Stimulated activated CD4-positive, alpha-beta T cell treated with anti-CD3 and anti-CD28 coated beads, Interleukin-1b, Interleukin-23, amount 100 ng/mL, for 24 hours (primary cell): ENCODE data around the gene ARHGAP12.

Source experiments
- DNase-seq, 4 experiments: peaks; one replicate each; pipeline ENCODE4 v3.0.0-alpha.2; 2020; ENCODE audit warnings: low read depth in 4 of 4, low spot score in 1 of 4

The ARHGAP12 gene

DNA sequence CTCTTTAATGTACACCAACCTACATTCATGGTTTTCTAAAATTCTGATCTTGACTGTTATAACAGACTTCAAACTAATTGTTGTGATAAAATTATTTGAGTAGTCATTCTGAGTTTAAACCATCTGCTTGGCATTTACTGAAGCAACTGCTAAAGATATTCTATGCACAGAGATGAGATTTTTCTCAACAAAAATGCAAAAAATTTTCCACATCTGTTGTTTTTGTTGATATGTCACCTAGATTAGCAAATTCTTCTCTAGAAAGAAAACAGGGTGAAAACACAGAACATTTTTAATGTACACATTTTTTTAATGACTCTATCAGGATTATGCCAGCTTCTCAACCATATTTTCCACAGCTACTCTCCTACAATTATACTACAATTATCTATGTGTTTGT is 42.7 kb downstream of the ARHGAP12 start:
- no peak for DNase-seq

DNA sequence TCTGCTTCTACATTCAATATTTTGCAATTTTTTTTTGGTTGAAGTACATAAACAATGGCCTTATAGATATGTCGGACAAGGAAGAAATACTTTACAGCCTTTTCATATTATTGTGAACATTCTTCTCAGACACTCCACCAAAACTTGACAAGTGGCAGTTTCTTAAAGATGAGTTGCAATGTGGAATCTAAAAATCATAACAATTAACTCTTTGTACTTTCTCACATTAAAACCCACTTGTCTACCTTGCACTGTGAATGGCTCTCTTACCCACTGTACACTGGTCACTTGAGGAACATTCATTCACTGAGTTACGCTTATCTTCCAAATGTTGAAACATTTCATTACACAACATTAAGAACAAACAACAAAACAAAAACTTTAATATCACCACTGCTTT is 44.2 kb downstream of the ARHGAP12 start:
- no peak for DNase-seq

DNA sequence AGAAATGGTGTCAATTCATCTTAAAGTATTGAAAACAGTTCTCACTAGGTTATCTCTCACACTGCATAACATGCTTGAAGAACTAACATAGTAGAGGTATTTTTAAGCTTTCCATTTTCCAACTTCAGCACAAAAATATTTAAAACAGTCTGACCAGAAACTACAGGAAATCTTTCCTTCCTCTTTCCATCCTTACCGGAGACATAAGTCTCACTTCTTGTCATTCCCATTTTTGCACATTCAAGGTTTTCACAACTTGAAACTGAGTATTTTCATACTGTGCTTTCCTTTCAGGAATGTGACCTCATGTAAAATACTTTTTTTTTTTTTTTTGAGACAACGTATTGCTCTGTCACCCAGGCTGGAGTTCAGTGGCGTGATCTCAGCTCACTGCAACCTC is 45.2 kb downstream of the ARHGAP12 start:
- no peak for DNase-seq

DNA sequence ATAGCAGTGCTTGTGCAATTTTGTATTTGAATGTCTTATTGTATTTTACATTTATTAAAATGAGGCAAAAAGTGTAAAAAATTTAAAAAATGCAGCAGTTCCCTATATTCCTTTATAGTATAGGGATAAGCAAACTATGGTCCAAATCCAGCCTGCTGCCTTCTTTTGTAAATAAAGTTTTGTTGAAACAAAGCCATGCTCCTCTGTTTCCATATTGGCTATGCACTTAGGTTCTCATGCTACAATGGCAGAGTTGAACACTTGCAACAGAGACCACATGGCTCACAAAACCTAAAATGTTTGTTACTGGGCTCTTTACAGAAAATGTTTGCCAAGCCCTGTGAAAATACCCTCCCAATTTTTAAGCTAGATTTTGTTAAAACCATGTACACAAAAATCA is 50.1 kb downstream of the ARHGAP12 start:
- no peak for DNase-seq

DNA sequence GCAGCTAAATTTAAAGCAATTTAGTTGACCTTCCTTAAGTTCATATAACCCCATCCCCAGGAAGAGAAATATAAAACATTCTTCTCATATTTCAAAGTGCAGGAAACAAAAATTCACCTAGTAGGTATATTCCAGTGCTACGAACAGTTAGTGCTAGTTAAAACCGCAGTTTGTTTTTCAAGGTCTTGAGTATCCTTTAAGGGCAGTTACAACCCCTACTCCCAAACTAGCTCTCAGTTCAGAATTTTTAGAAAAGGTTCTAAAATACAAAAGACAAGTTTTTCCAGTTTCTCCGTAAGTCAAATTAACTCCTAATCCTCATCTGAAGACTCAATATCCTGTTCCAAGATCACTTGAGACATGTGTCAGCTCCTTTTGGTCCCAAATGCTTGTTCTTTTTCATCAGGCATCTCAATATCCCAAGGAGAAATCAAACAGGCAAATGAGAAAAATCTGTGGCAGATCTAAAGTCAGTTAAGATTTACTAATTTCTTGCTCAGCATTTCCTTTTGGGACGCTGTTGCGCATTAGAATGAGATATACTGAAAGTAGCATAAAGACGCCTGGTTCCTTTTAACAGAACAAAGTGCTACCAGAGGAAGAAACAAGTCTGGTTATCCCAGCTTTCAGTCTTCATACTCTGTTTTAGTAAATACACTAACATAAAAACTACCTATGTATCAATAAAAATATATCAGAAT is 51.8 kb downstream of the ARHGAP12 start:
- no peak for DNase-seq

DNA sequence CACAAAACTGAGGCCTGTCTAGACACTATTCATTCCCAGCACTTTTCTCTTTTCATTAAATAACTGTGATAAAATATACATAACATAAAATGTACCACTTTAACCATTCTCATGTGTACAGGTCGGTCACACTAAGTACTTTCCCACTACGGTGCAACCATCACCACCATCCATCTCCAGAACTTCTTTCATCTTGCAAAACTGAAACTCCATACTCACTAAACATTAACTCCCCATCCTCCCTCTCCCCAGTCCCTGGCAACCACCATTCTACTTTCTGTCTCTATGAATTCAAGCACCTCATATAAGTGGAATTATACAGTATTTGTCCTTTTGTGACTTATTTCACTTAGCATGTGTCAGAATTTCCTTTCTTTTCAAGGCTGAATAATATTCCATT is 53.0 kb downstream of the ARHGAP12 start:
- DNase-seq = no peak

DNA sequence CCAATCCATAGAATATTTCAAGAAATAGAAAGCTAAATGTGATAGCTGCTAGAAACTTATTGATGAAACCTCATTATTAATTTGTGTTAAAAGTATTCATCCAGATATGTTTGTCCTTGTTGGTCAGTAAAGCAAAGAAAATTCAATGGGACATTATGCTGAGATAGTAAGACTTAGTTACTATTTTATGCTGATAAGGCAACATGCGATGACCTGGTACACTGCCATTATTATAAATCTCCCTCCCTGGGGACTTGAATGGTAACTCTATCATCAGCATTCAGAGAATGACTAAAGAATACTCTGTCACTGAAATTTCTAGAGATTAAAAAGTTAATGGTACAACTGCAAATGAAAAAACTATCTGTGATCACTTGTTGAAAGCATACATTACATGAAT is 54.9 kb downstream of the ARHGAP12 start:
- no peak for DNase-seq

DNA sequence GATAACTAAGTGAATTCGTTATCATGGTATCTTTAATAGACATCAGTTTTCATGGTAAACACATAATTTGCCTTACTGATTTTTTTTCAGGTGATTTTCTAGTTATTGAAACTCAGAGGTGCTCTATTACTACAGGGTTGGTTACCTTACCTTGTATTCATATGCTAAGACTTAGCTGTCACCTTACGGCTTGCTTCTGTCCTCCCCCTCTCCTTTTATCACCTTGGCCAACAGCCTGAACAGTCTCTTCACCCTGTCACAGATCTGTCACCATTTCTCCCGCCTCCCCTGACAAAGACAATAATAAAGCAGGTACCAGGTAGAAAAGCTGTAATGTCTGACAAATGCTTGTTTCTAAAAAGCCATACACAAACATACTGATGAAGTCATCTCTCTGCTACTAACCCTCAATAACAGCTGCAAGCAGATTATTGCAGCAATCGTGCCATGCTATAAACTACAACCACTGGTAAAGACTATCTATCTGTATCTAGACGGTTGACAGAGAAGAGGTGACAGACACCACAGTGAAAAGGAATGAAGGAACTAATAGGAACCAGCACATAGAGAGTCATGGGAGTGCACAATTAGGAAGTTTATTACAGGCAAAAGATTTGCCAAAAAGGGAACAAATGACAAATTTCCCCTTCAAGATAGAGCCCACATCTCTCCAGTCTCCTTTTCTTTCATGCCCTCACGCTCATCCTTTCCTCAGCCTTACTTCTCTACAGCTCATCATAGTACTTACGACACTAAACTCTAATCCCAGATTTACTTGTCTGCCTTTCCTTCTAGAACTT is 57.2 kb downstream of the ARHGAP12 start:
- DNase-seq = no peak

DNA sequence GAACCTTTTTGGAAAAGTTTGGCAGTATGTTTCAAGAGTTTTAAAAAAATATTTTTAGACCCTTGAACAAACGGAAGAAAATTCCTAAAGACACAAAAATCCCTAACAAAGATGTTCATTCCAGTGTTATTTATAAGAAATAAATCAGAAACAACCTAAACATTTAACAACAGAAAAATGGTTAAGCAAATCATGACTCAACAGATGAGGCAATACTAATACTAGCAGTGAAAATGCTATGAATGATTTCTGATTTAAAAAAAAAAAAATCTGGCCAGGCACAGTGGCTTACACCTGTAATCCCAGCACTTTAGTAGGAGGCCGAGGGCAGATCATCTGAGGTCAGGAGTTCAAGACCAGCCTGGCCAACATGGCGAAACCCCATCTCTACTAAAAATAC is 61.0 kb downstream of the ARHGAP12 start:
- no peak for DNase-seq

DNA sequence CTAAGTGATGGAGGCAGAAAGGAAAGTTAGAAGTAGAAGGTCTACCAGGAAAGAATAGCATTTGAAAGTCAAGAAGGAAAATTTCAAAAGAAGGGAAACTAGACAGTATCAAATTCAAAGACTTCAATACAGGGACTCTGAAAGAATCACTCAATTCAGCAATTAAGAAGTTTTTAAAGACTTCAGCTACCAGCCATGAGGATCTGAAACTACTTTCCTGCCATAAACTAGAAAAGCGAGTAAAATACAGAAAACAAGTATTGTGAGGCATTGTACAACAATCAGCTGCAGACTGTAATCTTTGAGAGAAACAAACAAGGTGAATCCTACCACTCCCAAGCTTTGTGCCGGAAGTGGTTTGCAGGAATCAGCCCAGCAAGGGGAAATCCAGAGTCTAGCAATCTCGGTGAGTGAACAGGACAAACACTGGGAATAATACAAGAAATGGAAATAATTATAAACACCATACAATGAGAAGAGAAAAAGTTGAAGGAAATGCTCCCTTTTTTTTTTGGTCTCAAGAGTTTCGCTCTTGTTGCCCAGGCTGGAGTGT is 62.4 kb downstream of the ARHGAP12 start:
- DNase-seq = no peak

DNA sequence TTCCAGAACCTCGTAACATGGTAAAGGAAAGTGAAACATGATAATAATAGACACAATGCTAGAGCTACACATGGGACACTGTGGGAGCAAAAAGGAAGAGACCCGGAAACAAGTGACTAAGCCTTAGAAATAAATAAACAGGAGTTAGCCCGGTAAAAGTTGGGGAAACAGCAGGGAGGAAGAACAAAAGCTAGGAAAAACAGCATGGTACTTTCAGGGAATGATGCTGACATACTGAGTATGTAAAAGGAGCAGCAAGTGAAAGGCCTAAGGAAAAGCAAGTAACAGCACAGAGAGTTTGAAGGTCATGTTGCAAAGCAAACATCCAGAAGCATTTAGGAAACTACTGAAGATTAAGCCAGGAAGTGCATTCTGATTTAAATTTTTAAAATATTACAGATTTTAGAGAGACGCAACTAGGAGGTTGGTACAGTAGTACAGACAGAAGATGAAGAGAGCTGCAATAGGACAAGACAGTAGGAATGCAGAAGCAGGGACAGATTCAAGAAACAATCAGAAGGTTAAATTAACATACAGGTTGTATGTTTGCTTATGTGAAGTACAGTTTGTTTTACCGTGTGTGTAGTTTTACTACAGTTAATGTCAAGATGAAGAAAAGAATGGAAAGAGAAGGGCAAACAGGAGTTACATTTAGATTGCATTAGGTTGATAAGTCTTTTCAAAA is 63.7 kb downstream of the ARHGAP12 start:
- DNase-seq = no peak

DNA sequence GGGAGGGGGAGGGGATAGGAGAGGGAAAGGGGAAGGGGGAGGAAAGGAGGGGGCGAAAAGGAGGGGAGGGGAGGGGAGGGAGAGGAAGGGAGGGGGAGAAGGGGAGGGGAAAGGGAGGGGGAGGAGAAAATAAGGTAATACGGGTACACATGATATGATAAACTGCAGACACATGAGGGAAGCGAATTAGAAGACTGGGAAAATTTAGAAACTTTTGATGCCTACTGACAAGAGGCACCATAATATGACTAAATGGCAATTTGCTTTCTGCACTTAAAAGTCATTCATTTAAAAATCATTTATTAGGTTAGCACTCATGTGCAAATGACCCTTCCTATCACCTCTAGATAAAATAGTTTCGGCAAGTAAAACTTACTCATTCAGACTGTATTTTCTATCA is 73.6 kb downstream of the ARHGAP12 start:
- DNase-seq = no peak

DNA sequence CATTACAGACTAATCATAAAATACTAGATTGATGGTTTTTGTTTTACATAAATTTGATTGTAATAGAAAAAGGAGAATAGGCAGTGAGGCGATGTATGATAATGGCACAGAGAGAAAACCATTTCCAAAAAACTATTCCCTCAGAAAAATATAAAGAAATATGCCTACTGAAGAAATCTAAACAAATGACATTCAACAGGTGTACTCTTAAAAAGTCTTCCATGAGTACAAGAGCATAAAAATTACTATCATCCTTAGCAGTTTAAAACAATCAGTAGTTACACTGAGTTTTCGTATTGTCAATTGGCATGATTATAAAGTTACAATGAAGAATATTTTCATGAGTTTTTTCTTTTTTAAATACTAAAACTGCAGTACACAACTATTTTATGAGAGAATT is 75.0 kb downstream of the ARHGAP12 start:
- no peak for DNase-seq

DNA sequence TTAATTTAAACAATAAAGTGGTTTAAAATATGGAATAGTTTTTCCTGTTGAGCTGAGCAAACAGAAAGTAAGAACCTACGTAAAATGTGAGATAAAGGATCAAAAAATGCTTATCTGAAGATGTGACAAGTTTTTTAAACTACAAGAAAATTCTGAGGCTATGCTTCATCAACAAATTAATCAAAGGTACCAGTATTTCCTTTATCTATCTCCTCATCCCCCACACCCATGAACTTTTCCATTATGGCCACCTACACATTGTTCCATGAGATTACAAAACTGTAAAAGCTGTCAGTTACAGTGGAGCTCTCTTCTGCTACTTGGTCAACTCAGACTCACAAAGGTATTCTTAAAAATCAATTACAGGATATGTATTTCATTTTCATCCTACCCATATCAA is 77.4 kb downstream of the ARHGAP12 start:
- no peak for DNase-seq

DNA sequence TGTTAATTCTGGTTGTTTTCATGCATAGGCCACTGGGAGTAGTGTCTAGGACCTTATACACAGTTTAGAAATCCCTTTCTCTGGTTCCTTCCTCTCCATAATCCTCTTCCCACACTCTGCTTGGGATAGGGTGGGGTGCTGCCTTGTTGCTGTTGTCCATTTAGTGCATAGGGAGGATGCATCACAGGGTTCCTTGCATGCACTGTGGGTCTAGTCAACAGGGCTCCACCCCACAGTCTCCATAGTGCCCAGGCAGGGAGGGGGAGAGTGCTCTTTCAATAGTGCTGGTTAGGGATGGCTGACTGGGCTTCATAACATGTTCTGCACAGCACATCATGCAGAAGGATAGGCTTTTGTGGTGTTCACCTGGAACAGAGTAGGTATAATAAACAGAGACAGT is 81.1 kb downstream of the ARHGAP12 start:
- DNase-seq = no peak

DNA sequence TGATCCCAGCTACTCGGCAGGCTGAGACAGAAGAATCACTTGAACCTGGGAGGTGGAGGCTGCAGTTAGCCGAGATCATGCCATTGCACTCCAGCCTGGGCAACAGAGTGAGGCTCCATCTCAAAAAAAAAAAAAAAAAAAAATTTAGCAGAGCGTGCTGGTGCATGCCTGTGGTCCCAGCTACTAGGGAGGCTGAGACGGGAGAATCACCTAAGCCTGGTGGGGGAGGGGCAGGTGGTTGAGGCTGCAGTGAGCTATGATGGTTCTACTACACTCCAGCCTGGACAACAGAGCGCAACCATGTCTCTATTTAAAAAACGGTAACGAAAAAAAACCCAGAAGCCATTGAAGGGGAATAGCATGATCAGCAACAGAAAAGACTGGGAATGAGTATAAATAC is 89.9 kb downstream of the ARHGAP12 start:
- no peak for DNase-seq

DNA sequence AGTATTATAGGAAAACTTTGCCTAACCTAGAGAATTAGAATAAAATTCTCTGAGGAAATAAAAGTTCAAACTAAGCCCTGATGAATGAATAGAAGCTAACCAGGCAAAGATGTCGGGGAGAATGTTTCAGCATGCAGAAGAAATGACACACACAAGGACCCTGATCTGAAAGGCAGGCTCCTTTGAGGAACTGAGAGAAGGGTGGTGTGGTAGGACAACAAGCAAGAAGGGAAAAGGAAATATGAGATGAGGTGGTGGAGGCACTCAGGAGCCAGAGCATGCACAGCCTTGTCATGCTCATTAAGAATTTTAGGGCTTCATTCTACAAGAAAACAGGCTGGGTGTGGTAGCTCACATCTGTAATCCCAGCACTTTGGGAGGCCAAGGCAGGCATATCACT is 90.6 kb downstream of the ARHGAP12 start:
- DNase-seq = no peak

DNA sequence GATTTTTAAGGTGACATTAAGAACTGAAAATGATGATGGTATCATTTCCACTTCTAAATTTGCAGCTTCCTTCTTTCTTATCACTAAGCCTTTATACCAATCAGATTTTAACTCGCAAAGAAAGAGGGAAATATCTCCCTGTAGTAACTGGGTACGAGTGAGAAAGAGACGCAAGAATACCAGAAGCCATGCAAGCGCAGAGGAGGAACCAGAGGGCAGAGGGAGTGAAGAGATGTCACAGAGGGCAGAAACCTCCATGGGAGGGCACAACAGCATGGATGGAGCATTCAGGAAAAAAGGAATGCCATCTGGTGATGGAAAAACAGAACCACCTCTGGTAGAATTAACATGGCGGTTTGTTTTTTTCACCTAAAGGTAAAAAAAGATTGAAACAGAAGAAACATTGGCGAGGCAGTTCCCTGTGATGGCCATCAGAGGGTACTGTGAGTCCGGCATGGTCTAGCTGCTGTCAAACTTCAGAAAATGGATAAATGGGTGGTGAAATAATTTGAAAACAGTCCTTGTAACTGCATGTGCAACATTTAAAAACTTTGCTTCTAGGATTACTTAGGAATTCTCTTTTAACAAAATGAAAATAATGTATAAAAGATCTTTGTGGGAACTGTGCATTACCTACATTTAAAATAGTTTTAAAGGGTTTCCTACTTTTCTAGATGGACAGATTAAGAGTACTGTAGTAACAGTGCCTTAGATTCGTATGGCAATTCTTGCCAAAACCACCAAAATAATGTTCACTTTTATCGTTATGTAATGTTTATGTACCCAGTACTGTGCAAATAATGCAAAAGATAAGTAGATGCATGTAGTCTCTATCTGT is 91.8 kb downstream of the ARHGAP12 start:
- no peak for DNase-seq

DNA sequence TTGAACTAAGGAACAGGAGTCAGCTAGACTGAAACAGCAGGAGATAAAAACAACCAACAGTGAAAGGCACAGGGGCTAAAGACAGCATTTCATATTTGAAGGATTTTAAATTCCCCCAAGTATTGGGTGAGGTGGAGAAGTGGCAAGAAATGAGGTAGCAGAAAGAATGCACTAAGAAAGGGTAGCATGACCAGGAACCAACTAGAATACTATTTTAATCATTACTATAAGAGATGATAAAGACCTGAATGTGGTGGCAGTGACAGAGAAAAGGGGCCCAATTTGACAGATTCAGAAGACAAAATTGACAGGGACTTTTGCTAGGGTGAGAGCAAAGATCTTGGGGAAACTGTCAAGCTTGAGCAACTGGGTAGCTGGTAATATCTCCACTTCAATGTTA is 94.9 kb downstream of the ARHGAP12 start:
- no peak for DNase-seq

DNA sequence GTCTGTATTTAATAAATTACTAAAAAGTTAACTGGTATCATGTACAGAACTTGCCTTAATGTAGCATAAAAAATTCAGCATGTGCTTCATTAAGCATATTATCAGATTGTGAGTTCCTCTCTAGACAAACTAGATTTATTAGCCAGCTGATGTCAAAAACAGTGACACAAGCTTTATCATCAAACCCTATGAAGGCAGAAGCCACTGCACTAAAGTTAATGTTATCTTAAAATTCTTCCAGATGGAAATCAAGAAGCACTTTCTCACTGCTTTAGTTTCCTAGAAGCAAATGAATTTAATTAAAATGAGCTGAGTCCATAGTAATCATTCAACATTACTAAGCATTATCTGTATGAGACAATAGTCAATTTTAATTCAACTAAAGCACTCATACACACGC is 96.4 kb downstream of the ARHGAP12 start:
- DNase-seq = no peak

DNA sequence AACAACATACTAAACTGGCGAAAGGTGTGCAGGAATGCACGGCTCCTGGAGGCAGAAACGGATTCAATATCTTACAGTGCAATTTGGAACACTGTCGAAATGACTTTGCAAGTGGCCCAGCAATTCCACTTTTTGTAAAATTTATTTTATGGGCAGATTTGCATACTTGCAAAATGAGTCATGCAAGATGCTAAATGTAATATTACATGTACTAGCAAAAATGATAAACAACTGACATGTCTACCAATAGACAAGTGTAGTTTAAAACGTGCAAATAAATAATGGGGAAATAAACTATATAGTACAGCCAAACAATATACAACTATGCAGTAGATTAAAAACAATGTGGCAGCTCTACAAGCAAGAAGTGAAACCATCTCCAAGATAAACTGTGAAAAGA is 97.7 kb downstream of the ARHGAP12 start:
- DNase-seq = no peak
